Fibroblast of upper back skin (primary cell): ENCODE results near the gene SMIM1.
A peak's percentile ranks its signal among the peaks of the same experiment; 100 is the strongest.
"Not testable (repeated sequence)": the region's sequence is repeated elsewhere in the genome, so short reads cannot be mapped to it uniquely, and the experiment has no call there.

Experiments used
- DNase-seq: peaks from one replicate; pipeline ENCODE4 v3.0.0-alpha.2; 2013

SMIM1 gene

DNA sequence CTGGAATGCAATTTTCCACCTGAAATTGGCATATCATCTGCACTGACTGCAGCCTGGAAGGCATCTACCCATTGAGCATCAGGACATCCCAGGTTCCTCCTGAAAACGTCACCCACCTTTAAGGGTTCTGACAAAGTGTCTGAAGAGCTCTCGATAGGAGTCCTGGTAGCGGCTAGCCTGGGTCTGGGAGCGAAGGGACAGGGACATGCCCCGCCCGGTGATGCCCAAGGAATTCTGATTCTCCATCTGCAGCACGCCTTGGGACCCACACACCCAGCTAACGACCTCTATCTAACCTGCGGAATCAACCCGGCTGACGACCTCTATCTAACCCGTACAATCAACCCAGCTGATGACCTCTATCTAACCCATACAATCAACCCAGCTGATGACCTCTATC lies 33.6 kb upstream of the SMIM1 start:
- no peak for DNase-seq

DNA sequence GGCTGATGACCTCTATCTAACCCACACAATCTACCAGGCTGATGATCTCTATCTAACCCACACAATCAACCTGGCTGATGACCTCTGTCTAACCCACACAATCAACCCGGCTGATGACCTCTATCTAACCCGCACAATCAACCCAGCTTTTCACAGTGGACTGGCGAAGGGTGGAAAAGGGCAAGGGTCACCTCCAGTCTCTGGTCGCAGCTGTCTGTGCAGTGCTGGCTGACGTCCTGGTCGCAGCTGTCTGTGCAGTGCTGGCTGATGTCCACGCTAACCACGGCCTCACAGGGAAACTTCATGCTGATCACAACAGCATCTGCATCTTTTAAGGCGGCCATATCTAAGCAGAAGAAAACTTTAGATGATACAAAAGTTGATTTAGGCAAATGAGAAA lies 32.5 kb upstream of the SMIM1 start:
- DNase-seq, result no peak

DNA sequence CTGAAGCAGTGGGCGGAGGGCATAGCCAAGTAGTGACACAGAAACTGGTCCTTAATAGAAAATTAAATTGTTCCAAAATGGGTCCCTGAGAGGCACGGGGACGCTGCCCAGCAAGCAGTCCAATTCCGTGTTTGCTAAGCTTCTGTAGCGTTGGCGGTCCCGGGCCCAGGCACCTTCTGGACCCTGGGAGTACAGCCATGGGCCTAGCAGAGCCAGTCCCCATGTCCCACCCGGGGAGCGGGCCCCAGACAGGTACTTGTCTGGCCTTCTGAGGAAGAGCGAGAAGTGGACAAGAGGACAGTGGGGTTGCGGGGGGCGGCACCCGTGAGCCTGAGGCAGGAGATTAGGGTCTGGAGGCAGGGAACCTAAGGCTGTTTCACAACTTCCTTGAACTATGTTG lies 31.8 kb upstream of the SMIM1 start:
- DNase-seq, result no peak

DNA sequence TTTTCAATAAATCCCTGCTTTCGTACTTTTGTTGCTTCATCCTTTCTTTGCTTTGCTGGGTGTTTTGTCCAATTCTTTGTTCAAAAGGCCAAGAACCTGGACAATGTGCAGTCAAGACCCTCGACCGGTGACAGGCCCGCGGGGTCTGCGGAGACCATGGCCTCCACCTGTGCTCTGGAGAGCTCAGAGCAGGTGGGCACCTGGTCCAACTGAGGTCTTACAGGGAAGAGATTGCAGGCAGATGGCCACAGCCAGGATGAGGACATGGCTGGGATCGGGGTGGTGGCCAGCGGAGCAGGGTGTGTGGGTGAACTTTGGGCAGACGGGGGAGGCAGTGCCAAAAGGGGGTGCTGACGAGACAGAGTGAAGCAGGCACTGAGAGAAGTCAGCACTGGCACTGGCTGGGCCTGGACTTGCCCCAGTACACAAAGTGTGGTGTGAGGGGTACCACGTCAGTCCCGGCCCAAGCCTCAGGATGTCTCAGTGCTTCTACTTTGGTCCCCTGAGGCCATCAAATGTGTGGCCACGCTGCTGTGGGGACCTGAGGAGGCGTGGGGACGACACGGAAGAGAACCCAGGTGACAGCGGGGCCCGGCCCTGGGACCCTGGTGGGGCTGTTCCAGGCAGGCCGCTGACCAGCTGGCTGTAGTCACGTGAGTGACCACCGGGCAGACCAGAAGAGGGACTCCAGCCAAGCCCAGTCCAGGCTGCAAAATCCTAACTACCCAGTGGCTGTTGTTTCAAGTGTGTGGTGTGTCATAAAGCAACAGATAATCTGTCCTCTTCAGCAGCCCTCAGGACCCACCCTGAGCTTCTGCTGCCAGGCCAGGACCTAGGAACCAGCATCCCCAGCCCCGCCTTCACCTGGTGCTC lies 30.7 kb upstream of the SMIM1 start:
- DNase-seq, result no peak

DNA sequence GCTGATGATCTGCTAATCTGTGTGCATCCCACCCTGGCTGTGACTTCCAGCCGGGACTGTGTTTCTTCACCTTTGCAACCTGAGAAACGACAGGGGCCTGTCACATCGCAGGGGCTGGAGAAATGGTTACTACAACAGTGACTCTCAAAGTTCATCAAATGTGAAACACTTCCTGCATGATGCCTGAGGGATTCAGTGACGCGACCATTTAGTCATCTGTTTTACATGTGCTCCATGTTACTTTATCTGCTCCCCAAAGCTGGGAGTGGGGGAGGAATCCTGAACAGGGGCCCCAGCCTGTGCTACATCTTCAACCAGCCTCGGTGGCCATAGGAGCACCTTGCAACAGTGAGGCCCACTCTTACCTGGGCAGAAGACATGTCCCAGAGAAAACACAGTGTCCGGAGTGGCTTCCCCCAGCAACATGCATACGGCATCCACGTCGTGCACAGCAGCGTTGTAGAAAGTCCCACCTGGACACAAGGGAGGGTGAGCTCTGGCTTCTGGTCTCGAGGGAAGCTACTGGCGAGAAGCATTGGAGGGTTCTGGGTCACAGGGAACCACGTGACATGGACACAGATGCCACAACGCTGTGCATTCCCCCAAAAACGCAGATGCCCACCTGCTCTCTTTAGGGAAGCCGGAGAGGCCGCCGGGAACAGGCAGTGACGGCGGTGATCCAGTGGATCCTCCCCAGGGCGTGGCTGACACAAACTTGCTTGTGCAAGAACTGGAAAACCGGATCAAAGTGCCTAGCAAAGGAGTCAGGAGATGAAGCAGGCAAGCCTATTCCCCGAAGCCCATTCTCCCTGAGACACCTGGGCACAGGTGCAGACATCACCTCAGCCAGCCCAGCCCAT lies 29.9 kb upstream of the SMIM1 start:
- no peak for DNase-seq

DNA sequence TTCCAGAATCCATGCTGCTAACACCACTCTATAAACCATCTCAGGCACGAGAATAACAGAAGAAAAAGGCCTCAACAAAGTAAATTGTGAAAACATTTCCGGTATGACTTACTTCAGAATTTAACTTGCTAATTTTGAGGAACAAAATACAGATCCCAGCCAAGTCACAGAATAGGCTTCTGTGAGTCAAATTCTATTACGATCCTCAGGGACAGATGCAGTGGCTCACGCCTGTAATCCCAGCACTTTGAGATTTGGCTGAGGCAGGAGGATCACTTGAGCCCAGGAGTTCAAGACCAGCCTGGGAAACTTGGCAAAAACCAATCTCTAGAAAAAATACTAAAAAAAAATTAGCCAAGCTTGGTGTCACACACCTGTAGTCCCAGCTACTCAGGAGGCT lies 29.1 kb upstream of the SMIM1 start:
- no peak for DNase-seq

DNA sequence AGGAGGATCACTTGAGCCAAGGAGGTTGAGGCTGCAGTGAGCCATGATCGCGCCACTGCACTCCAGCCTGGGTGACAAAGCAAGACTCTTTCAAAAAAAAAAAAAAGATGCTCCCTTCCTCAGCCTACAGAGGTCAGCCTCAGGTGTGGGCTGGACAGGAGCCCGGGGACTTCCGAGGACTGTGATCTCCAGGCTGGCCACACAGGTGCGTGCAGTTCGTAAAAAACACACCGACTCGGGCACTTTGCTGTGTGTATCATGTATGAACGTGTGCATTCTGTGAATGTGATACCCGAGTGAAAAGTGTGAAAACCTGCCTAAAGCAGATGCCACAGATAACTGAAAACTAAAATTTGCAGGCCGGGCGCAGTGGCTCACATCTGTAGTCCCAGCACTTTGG lies 28.7 kb upstream of the SMIM1 start:
- DNase-seq, result no peak

DNA sequence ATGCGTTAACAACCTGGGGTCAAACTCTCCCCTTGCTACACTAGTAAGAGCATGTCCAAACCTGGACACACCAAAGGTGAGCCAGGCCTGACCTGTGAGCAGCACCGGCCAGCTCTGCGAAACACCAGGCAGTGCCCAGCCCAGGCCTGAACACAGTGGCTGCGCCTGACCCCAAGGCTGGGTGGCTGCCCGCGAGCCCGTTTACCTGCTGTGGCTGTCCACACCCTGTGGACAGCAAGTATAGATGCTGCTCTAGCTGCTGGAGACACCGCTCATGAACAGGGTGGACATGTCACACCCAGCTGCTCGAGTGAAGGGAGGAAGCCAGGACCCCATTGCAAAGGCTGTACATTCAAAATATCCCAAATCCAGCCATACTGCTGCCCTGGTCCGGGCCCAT lies 27.9 kb upstream of the SMIM1 start:
- DNase-seq, result no peak

DNA sequence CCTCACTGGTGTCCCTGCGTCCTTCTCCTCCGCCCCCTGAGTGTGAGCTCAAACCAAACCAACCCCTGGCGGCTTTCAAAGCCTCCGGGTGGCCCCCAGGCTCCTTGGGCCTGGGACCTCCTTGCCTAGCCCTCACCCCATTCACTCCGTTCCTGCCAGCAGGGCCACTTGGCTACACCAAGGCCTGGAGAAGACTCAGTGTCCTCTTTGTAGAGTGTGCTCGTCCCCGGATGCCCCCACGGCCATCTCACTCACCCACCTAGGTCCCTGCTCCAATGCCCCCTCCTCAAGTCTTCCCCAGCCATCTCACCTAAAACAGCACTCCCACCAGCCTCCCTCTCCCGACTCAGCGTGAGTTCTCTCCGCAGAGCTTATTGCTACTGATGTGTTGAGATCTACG lies 27.5 kb upstream of the SMIM1 start:
- no peak for DNase-seq

DNA sequence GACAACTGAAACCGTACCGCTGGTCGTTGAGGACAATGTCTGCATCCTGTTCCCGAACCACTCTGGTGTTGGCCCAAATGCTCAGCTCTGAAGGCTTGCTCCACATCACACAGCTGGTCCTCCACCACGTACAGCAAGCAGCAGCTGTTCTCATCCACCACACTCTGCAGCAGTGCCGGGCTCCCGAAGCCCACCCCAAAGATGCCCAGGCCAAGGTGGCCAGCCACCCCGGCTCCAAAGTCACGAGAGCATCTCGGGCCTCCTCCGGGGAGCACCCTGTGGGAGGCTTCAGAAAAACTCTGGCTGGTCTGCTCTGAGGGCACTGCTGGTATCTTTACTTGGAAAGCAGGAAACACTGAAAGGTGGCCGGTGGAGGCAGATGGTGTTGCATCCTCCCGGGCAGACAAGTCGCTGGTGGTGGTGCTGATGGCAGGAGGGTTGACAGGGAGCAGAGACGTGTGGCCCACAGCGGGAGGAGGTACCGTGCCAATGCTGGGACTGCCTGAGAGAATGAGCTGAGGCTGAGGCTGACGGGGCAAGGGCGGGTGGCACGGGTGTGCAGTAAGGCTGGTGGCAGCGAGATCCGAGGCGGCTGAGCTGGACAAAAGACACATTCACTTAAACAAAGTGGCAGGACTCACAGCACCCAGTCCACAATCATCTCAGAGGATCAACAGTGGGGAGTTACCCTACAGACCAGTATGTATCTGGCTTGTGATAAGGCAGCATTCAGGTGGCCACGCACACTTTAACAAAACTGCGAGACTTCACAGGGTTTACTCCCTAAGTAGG lies 26.8 kb upstream of the SMIM1 start:
- no peak for DNase-seq

DNA sequence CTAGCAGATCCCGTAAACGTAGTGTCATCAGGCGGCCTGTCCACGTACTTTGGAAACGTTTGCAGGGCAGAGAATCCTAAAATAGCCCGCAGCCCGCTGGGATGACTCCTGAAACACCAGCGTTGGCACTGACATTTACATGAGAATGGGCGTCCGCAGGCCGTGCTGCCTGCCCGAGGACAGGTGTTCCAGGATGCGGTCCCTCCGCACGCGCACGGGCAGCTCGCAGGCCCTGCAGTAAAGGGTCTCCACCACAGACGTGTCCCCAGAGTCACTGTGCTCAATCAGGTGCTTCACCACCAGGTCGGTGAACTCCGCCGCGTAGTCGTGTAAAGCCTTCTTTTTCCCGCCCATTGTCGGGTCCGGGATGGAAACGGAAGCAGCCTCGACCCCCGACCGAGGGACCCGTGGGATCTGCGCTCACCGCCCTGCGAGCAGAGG lies 26.1 kb upstream of the SMIM1 start:
- DNase-seq, result no peak

DNA sequence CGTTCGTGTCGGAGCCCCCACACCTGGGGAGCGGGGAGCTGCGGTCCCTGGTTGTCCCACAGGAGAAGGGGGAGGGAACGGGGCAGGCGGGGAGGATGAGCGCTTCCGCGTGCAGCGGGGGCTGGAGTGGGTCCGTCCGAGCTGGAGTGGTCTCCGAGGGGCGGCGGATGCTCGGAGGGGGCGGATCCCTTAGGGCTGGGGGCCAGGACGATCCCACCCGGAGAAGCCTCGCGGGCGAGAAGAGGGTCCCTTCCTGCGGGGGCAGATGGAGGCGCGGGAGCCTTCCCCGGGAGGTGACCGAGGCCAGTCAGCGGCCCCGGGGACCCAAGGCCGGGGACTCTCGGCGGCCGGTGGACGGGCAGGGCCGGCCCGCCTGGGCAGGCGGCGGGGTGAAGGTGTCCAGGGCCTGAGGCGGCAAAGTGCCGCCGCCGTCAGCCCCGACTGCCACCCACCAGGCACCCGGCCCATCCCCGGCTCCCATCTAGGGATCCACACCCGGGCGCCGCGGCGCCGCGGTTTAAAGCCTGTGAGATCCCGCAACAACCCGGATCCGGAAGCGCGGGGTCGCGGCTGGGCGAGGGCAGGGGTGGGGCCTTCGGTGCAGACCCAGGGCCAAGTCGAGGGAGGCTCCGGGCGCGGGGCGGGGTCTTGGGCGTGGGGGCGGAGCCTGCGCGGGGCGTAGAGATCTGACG lies 25.6 kb upstream of the SMIM1 start:
- DNase-seq, result peak; percentile 74

DNA sequence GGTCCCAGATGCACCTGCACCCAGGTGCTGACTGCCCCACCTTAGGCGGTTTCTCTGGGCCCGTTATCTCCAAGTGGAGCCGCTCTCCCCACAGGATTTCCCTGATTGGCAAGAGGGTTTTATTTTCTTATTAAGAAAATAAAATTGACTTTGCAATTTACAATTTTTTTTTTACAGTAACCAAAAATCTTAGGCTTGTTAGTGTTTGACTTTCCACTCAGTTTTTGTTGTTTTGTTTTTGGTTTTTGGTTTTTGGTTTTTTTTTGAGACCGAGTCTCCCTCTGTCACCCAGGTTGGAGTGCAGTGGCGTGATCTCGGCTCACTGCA lies 25.1 kb upstream of the SMIM1 start:
- no peak for DNase-seq

DNA sequence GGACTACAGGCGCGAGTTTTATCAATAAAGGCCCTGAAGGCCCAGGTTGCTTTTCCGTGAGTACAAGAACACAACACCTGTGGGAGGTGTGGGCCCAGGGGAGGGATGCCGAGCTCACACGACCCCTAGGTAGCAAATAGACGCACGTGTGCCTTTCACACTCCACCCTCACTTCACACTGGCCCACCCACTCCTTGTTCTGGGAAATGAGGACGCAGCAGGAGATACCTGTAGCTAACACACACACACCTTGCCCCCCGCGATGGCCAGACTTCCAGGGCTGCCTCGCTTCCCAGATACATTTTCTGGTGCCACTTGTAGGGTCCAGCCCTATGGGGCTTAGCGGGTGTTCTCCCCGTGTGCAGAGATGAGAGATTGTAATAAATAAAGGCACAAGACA lies 24.6 kb upstream of the SMIM1 start:
- DNase-seq, result no peak

DNA sequence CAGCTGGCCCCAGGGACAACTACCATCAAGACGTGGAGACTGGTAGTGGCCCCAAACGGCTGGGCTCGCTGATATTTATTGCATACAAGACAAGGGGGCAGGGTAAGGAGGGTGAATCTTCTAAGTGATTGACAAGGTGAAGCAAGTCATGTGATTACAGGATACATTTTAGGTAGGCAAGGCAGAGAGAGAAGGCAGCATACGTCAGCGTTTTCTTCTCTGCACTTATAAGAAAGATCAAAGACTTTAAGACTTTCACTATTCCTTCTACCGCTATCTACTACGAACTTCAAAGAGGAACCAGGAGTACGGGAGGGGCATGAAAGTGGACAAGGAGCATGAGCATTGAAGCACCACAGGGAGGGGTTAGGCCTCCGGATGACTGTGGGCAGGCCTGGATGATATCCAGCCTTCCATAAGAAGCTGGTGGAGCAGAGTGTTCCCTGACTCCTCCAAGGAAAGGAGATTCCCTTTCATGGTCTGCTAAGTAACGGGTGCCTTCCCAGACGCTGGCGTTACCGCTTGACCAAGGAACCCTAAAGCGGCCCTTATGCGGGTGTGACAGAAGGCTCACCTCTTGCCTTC lies 24.1 kb upstream of the SMIM1 start:
- DNase-seq, result not testable (repeated sequence)

DNA sequence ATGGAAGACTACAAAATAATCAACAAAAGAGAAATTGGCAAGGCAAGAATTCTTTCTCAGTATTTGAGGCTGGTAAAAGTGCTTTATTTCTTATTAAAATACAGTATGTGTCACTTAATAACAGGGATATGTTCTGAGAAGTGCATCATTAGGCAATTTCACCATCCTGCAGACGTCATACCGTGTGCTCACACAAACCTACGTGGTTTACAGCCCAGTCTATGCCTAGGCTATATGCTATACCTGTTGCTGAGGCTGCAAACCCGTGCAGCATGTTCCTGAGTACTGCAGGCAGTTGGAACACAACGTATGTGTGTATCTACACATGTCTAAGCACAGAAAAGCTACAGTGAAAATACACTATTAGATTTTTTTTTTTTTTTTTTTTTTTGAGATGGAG lies 23.0 kb upstream of the SMIM1 start:
- no peak for DNase-seq

DNA sequence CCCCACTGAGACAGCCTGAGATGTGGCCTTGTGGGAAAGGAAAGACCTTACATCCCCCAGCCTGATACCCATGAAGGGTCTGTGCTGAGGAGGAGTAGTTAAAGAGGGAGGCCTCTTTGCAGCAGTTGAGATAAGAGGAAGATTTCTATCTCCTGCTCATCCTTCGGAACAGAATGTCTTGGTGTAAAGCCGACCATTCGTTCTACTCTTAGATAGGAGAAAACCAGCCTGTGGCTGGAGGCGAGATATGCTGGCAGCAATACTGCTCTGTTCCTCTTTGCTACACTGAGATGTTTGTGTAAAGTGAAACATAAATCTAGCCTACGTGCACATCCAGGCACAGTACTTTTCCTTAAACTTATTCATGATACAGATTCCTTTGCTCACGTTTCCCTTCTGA lies 21.8 kb upstream of the SMIM1 start:
- no peak for DNase-seq

DNA sequence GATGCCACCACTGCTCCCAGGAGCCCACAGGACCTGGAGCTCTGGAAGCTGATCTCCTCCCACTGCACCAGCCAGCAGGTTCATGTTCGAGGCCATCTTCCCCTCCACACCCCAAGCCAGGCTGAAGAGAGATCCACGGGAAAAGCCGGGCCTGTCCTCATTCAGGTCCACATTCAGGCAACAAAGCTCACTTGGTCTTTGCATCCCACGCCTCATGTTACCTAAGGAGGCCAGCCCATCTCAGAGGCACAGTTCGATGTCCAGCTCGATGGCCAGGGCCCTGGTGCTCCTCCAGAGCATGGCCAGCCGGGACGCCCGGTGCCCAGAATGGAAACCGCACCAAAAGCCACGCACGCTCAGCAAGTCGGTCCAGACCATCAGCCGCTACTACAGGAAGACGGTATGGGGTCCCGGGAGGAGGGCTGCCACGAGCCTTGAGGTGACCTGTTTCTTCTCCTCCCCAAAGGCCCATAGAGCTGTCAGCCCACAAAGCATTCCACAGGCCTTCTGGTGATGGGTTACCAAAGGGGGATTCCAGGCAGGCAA lies 20.1 kb upstream of the SMIM1 start, which contains the start of gene CCDC27:
TSS of gene CCDC27 (plus strand) at position 51 of the 546 bp plus-strand sequence. CDS start at position 83, 32 bp downstream.
- no peak for DNase-seq

DNA sequence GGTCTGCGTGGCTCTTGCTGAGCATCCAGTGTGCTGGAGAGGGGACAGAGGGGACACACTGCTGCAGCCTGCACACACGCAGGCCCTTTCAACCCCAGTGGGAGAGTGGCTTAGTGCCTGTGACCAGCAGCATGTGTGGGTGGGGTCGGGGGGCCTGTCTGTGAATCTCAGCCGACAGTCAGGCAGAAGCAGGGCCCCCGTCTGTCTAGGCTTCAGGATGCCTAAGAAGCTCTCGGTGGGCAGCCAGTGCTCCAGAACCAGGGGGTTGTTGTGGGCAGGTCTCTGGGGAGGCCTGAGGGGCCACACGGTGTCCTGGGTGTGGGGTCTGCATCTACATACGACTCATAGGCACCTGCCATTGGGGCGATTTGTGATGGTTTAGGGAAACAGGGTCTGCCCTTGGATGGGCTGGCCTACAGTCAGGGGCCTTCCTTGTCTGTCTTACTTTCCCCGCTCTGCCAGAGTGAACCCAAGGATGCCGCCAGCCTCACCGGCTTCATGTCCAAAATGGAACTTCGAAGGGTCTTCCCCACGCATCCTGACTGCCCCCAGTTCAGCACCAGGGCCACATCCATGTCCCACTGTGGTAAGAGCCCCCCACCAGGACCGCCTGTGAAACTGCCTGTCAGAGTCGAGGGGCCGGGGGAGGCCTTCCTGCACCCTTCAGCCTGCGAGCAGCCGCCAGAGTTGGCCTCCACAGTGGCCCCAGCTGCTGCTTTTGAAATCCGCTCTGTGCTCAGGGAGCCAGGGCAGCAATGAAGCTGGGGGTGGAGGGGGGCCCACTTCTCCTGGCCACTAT lies 18.7 kb upstream of the SMIM1 start:
- no peak for DNase-seq

DNA sequence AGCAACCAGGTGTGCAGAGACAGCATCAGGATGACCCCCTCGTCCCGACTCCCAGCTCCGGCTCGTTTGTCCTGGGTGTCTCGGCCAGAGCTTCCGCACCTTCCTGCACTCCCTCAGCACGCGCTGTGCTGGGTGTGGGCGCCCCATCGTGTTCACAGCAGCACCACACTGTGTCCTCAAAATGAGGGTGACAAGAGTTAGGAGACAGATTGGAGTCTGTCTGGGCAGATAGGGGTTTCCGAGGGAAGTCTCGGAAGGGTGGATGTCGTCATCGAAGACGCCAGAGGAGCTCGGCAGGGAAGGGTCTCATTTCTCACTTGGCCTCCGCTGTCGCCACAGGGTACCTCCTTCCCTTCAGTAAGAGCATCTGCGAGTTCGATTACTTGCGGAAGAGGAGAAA lies 16.2 kb upstream of the SMIM1 start:
- no peak for DNase-seq

DNA sequence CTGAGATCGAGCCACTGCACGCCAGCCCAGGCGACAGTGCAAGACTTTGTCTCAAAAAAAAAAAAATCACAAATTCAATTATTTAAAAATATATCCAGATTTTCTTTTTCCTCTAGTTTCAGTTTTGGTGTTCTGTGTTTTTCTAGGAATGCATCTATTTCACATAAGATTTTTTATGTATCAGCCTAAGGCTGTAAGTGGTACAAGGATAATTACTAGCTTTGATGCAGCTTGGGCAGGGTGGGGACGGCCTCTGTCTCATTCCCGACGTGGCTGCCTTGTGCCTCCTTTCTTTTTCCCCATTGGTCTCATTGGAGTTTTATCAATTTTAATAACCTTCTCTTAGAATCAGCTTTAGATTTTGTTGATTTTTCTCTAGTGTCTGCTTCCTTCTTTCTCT lies 13.4 kb upstream of the SMIM1 start:
- DNase-seq, result no peak
